ENCODE results near the gene ERC1. TPM values are rescaled to one million over a fixed set of nuclear protein-coding genes. Genes with fewer than 3 reads are reported as not detected.

ERC1 gene
- total RNA-seq, 1 experiment from 2014 or later, result 39.4 TPM

DNA sequence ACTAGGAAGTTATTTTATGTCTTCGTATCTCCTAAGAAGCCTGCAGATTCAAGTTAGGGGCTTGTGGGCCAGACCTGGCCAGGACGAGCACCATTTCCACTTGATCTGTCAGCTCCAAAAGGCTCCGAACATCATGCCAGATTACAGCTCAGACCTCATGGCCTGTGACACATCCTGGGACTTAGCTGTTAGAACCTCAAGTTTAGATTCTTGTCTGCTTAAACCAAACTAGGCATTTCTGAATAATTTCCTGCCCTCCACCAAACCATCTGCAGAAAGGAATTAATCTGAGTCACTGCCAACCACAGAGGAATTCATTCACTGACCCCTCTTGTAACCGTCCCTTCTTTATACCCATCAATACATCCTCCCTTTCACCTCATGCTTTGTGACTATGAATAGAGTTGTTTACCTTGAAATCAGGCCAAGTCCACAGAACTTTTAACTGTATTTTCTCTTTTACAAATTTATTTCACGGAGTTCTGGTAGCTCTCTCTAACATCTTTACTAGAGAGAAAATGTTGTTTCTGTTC, 483.1 kb downstream of the ERC1 start:
- no peak overlapping the region for H3K4me3 Mint-ChIP-seq (ENCODE audit: low read depth, unreplicated experiment)
- H3K27me3 Mint-ChIP-seq (ENCODE audit: unreplicated experiment), result no peaks in the 10 kb centered on the region
- H3K9me3 Mint-ChIP-seq (ENCODE audit: low read depth, unreplicated experiment), result no peaks in the 10 kb centered on the region
- H3K27ac Mint-ChIP-seq (ENCODE audit: unreplicated experiment), result no peak overlapping the region
- no TSS peak for BruUV-seq (replicated peaks)
- H3K36me3 Mint-ChIP-seq (ENCODE audit: insufficient read depth, unreplicated experiment), result no peaks in the 10 kb centered on the region
- CTCF ChIA-PET, result interaction anchor here (1.0 kb wide), 1 partner anchor 356 kb away, joined by 4 read pairs; no protein-coding TSS in a partner anchor
- DNase-seq, result no peak
- intact Hi-C loops (cut with micrococcal nuclease; ENCODE audit: unreplicated experiment), result no loop called here
- H3K4me1 Mint-ChIP-seq (ENCODE audit: low read depth, unreplicated experiment), result no peaks in the 10 kb centered on the region
- TF ChIP-seq, protein P1, sequence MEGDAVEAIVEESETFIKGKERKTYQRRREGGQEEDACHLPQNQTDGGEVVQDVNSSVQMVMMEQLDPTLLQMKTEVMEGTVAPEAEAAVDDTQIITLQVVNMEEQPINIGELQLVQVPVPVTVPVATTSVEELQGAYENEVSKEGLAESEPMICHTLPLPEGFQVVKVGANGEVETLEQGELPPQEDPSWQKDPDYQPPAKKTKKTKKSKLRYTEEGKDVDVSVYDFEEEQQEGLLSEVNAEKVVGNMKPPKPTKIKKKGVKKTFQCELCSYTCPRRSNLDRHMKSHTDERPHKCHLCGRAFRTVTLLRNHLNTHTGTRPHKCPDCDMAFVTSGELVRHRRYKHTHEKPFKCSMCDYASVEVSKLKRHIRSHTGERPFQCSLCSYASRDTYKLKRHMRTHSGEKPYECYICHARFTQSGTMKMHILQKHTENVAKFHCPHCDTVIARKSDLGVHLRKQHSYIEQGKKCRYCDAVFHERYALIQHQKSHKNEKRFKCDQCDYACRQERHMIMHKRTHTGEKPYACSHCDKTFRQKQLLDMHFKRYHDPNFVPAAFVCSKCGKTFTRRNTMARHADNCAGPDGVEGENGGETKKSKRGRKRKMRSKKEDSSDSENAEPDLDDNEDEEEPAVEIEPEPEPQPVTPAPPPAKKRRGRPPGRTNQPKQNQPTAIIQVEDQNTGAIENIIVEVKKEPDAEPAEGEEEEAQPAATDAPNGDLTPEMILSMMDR (IDR thresholded peaks at IDR 0.05; ENCODE audit: unreplicated experiment), result no peak

DNA sequence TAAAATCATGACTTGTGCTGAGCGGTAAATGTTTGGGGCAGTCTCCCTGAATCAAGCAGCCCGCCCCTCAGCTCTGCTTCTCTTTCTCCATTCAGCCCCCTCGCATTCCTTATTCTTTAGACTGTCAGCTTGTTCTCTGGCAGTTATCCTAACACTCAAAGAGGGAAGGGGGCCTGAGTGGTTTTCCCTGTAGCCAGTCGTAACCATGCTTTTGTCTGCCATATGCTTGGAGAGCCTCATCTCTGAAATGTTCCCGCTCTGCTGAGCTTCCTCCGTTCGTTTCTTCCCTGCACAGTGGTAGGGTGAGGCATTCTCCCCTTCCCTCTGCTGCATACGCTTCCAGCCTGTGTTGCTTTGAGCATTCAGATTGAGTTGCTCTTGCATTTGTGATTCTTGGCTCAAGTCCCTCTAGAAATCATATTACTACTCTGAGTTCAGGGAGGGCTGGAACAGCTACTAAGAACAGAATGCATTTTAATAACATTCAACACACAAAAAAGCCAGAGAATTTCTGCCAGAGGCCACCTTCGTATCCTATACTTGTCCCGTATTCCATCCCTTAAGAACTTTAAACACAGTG, 483.6 kb downstream of the ERC1 start:
- BruUV-seq (replicated peaks), result no TSS peak
- Mint-ChIP-seq H3K4me1 (ENCODE audit: low read depth, unreplicated experiment) (no peaks in the 10 kb centered on the region), H3K36me3 (ENCODE audit: insufficient read depth, unreplicated experiment) (no peaks in the 10 kb centered on the region), H3K4me3 (ENCODE audit: low read depth, unreplicated experiment) (no peak overlapping the region), H3K9me3 (ENCODE audit: low read depth, unreplicated experiment) (no peaks in the 10 kb centered on the region), H3K27ac (ENCODE audit: unreplicated experiment) (no peak overlapping the region), H3K27me3 (ENCODE audit: unreplicated experiment) (no peaks in the 10 kb centered on the region)
- DNase-seq, result no peak
- CTCF ChIA-PET, result interaction anchor here (0.6 to 1.0 kb wide), 2 partner anchors 350 to 356 kb away, joined by 4 read pairs; no protein-coding TSS in a partner anchor
- TF ChIP-seq, protein P1 (IDR thresholded peaks at IDR 0.05; ENCODE audit: unreplicated experiment), result no peak
- intact Hi-C loops (cut with micrococcal nuclease; ENCODE audit: unreplicated experiment), result no loop called here

DNA sequence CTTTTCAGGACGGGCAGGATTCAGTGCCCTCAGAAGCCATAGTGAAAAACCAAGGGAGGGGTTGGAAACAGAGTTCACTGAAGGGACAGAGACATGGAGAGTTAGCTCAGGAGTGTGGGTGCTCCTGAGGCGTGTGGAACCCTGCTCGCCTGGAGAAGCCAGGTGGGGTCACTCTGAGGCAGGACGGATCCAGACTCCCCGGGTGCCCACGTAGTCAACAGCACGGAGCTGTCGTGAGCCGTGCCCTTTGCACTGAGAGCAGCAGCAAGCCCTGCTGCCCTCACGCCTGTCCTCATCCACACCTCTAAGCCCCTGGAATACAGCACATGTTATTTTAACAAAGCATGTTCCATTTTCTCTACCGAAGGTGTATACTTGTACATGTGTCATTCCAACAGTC, 488.6 kb downstream of the ERC1 start:
- H3K4me1 Mint-ChIP-seq (ENCODE audit: low read depth, unreplicated experiment), result no peaks in the 10 kb centered on the region
- CTCF ChIA-PET, result no interaction called here
- intact Hi-C loops (cut with micrococcal nuclease; ENCODE audit: unreplicated experiment), result no loop called here
- no peaks in the 10 kb centered on the region for H3K36me3 Mint-ChIP-seq (ENCODE audit: insufficient read depth, unreplicated experiment)
- DNase-seq, result no peak
- no peak overlapping the region for H3K27ac Mint-ChIP-seq (ENCODE audit: unreplicated experiment)
- no peaks in the 10 kb centered on the region for H3K27me3 Mint-ChIP-seq (ENCODE audit: unreplicated experiment)
- H3K9me3 Mint-ChIP-seq (ENCODE audit: low read depth, unreplicated experiment), result no peaks in the 10 kb centered on the region
- no TSS peak for BruUV-seq (replicated peaks)
- TF ChIP-seq, protein P1 (IDR thresholded peaks at IDR 0.05; ENCODE audit: unreplicated experiment), result no peak
- no peak overlapping the region for H3K4me3 Mint-ChIP-seq (ENCODE audit: low read depth, unreplicated experiment)

DNA sequence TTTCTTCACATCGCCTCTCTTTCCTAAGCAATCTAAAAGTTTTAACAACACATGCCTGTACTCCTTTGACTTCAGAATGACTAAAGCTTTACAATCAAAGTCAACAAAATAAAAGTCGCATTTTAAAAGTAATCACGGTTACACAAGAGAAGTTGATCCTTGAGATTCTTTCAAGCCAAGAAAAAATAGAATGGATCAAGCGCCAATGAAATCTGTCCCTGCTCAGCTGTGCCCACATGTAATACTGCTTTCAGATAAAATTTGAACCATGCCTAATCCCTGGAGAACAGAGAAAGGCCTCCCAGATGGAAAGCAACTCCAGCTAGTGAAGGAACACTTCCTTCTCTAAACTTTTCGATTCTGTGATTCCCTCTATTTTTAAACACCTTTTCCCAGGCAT, 490.3 kb downstream of the ERC1 start:
- DNase-seq, result no peak
- BruUV-seq (replicated peaks), result no TSS peak
- CTCF ChIA-PET, result no interaction called here
- intact Hi-C loops (cut with micrococcal nuclease; ENCODE audit: unreplicated experiment), result no loop called here
- Mint-ChIP-seq H3K27ac (ENCODE audit: unreplicated experiment) (no peak overlapping the region), H3K4me3 (ENCODE audit: low read depth, unreplicated experiment) (no peak overlapping the region), H3K9me3 (ENCODE audit: low read depth, unreplicated experiment) (no peaks in the 10 kb centered on the region), H3K4me1 (ENCODE audit: low read depth, unreplicated experiment) (no peaks in the 10 kb centered on the region), H3K36me3 (ENCODE audit: insufficient read depth, unreplicated experiment) (no peaks in the 10 kb centered on the region), H3K27me3 (ENCODE audit: unreplicated experiment) (no peaks in the 10 kb centered on the region)
- TF ChIP-seq, protein P1 (IDR thresholded peaks at IDR 0.05; ENCODE audit: unreplicated experiment), result no peak
